ENCODE measurements around the gene C1orf74. TPM values are rescaled to one million over a fixed set of nuclear protein-coding genes. Genes with fewer than 3 reads are reported as not detected.
A peak's percentile ranks its signal among the peaks of the same experiment; 100 is the strongest.

The C1orf74 gene
- total and polyA plus RNA-seq, 7 experiments from 2014 or later: 0.31 to 1.5 (median 0.74) TPM

DNA sequence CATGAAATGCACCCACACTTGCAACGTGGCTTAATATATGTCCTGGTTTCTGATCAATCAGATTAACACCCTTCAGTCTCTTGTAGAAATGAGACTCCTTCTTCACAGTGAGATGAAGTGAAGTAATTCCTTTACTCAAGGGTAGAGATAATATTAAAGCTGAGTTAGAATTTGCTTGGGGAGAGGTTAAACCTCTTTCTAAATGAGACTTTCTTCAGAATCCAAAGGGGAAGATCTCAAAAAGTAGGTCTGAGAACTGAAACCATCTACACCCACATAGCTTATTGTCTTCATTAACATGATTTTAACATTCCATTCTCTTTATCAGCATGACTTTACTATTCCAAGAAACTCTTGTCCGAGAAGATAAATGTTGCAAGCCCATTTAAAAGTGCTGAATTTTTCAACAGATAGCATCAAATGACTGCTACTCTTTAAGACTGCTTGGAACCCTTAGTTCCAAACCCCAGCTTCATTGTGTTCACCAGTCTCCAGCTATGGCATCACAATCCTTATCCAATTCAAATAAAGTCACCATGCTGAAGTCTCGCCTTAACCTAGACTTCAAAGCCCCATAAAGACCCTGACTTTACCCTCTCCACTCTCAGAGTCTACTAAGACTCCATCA lies 47.8 kb downstream of the C1orf74 start:
- intact Hi-C loops (cut with micrococcal nuclease): no loop called here
- ATAC-seq (no peak), DNase-seq (no peak)
- Histone ChIP-seq H3K4me1 (ENCODE audit: control insufficient read depth in 2 of 2, insufficient read depth in 2 of 2, low read length in 2 of 2) (no peaks in the 10 kb centered on the region), H3K9me3 (ENCODE audit: control insufficient read depth in 2 of 3, low read length in 3 of 3) (no peaks in the 10 kb centered on the region), H3K27me3 (ENCODE audit: control insufficient read depth in 2 of 2, insufficient read depth in 2 of 2, low read length in 2 of 2) (no peaks in the 10 kb centered on the region), H3K36me3 (ENCODE audit: control insufficient read depth in 2 of 3, insufficient read depth in 3 of 3, low read length in 3 of 3) (no peaks in the 10 kb centered on the region), H3K27ac (ENCODE audit: low read depth, low read length) (no peak overlapping the region), H3K4me3 (ENCODE audit: low read length) (no peak overlapping the region)
- no peaks in the 10 kb centered on the region for H3K27me3 Mint-ChIP-seq
- peaks cover 0 to 4% (median 0%) of the 10 kb centered on the region in 11 donors for H3K9me3 Mint-ChIP-seq
- CTCF ChIA-PET: interaction anchor here (0.6 to 1.4 kb wide), 4 partner anchors 12 to 160 kb away, joined by 3 to 5 read pairs (median 4); no protein-coding TSS in a partner anchor
- peak overlapping the region in 1 of 9 donors; percentile 3 for H3K27ac Mint-ChIP-seq
- peaks cover 1 to 32% (median 3%) of the 10 kb centered on the region in 7 donors for H3K4me1 Mint-ChIP-seq
- H3K36me3 Mint-ChIP-seq: peaks cover 0 to 6% (median 0%) of the 10 kb centered on the region in 5 donors
- H3K4me3 Mint-ChIP-seq: no peak overlapping the region
- POLR2A ChIA-PET: interaction anchor here (1.1 kb wide), 1 partner anchor 32 kb away, joined by 4 read pairs; no protein-coding TSS in a partner anchor

DNA sequence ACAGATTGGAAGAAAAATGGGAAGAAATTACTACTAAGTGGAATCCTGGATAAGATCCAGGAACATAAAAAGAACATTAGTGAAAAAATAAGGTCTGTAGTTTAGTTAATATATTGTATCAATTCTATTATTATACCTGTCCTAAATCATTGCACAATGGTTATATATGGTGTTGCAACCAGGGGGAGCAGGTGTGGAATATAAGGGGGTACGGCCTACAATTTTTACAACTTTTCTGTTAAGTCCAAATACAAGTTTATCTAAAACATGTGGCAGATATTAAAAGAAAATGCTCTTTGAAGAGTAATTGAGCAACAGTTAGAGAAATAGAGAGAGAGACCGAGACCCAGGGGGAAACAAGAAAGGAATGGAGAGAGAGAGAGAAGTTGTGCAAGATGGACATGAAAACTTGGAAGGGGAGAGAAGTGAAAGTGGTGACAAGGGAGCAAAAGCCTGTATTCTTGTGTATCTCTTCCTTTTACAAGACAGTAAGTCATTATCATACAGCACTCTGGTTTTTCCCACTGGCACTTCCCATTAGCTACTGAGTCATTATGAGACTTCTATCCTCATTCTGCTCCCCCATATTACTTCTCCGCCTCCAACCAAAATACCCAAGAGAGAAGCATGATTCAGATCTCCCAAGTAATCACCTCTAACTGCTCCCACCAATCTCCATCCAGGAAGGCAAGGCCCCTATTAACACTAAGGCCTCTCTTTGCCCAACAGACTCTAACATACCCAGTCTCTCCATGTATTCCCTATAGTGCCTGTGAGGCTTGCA lies 50.8 kb downstream of the C1orf74 start:
- CTCF ChIA-PET: interaction anchor here (1.1 to 1.4 kb wide), 2 partner anchors 10 to 16 kb away, joined by 3 read pairs; no protein-coding TSS in a partner anchor
- DNase-seq (no peak), ATAC-seq (peak; percentile 57)
- H3K9me3 Mint-ChIP-seq: peaks cover 0 to 11% (median 0%) of the 10 kb centered on the region in 11 donors
- peaks cover 0 to 33% (median 0%) of the 10 kb centered on the region in 7 donors for H3K4me1 Mint-ChIP-seq
- Histone ChIP-seq H3K4me1 (ENCODE audit: control insufficient read depth in 2 of 2, insufficient read depth in 2 of 2, low read length in 2 of 2) (no peaks in the 10 kb centered on the region), H3K27ac (ENCODE audit: low read depth, low read length) (no peak overlapping the region), H3K4me3 (ENCODE audit: low read length) (no peak overlapping the region), H3K27me3 (ENCODE audit: control insufficient read depth in 2 of 2, insufficient read depth in 2 of 2, low read length in 2 of 2) (no peaks in the 10 kb centered on the region), H3K9me3 (ENCODE audit: control insufficient read depth in 2 of 3, low read length in 3 of 3) (no peaks in the 10 kb centered on the region), H3K36me3 (ENCODE audit: control insufficient read depth in 2 of 3, insufficient read depth in 3 of 3, low read length in 3 of 3) (no peaks in the 10 kb centered on the region)
- POLR2A ChIA-PET: interaction anchor here (1.1 to 1.3 kb wide), 3 partner anchors 10 to 41 kb away, joined by 3 to 4 read pairs (median 3); no protein-coding TSS in a partner anchor
- no peak overlapping the region for H3K27ac Mint-ChIP-seq
- no peak overlapping the region for H3K4me3 Mint-ChIP-seq
- H3K36me3 Mint-ChIP-seq: peaks cover 0 to 17% (median 0%) of the 10 kb centered on the region in 5 donors
- H3K27me3 Mint-ChIP-seq: no peaks in the 10 kb centered on the region
- intact Hi-C loops (cut with micrococcal nuclease): no loop called here

DNA sequence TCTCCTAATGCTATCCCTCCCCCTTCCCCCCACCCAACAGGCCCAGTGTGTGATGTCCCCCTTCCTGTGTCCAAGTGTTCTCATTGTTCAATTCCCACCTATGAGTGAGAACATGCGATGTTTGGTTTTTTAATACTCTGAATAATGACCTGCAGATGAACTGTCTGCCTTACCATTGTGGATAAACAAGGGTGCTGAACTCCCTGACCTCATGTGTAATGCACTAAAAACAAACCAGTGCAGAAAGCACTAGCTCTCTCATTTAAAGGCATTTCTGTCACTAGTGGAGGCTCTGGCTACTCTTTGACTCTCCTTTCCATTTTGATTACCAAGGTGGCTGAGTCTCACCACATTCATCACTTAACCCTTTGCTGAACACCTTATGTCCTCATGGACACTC lies 51.6 kb downstream of the C1orf74 start:
- Histone ChIP-seq H3K36me3 (ENCODE audit: control insufficient read depth in 2 of 3, insufficient read depth in 3 of 3, low read length in 3 of 3) (no peaks in the 10 kb centered on the region), H3K27ac (ENCODE audit: low read depth, low read length) (no peak overlapping the region), H3K9me3 (ENCODE audit: control insufficient read depth in 2 of 3, low read length in 3 of 3) (no peaks in the 10 kb centered on the region), H3K4me1 (ENCODE audit: control insufficient read depth in 2 of 2, insufficient read depth in 2 of 2, low read length in 2 of 2) (no peaks in the 10 kb centered on the region), H3K27me3 (ENCODE audit: control insufficient read depth in 2 of 2, insufficient read depth in 2 of 2, low read length in 2 of 2) (no peaks in the 10 kb centered on the region), H3K4me3 (ENCODE audit: low read length) (no peak overlapping the region)
- intact Hi-C loops (cut with micrococcal nuclease): no loop called here
- Mint-ChIP-seq H3K9me3 (peaks cover 0 to 11% (median 0%) of the 10 kb centered on the region in 11 donors), H3K4me1 (peaks cover 0 to 35% (median 3%) of the 10 kb centered on the region in 7 donors), H3K36me3 (peaks cover 0 to 17% (median 0%) of the 10 kb centered on the region in 5 donors), H3K27me3 (no peaks in the 10 kb centered on the region), H3K4me3 (no peak overlapping the region), H3K27ac (no peak overlapping the region)
- ChIA-PET POLR2A (no interaction called here), CTCF (interaction anchor here (1.2 kb wide), 1 partner anchor 15 kb away, joined by 4 read pairs; no protein-coding TSS in a partner anchor)
- DNase-seq (no peak), ATAC-seq (no peak)

DNA sequence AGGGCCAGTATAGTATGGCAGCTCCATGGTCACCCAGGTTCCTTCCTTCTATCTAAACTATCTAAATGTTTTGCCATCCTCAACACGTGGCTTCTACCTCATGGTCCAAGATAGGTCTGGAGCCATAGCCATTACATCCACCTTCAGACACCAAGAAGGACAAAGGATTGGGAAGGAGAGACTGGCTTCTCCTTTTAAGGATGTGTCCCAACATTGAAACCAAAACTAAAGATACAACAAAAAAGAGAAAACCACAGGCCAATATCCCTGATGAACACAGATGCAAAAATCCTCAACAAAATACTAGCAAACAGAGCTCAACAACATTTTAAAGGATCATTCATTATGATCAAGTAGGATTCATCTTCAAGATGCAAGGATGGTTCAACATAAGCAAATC lies 54.9 kb downstream of the C1orf74 start:
- H3K27ac Mint-ChIP-seq: no peak overlapping the region
- POLR2A ChIA-PET: interaction anchor here (1.3 kb wide), 1 partner anchor 45 kb away, joined by 3 read pairs; no protein-coding TSS in a partner anchor

More for the DNA sequence above, 54.9 kb downstream of the C1orf74 start:
- peaks cover 8 to 41% (median 24%) of the 10 kb centered on the region in 7 donors for H3K4me1 Mint-ChIP-seq
- Histone ChIP-seq H3K4me1 (ENCODE audit: control insufficient read depth in 2 of 2, insufficient read depth in 2 of 2, low read length in 2 of 2) (peaks cover 0 to 12% of the 10 kb centered on the region in 2 donors), H3K4me3 (ENCODE audit: low read length) (no peak overlapping the region), H3K36me3 (ENCODE audit: control insufficient read depth in 2 of 3, insufficient read depth in 3 of 3, low read length in 3 of 3) (no peaks in the 10 kb centered on the region), H3K27me3 (ENCODE audit: control insufficient read depth in 2 of 2, insufficient read depth in 2 of 2, low read length in 2 of 2) (no peaks in the 10 kb centered on the region), H3K9me3 (ENCODE audit: control insufficient read depth in 2 of 3, low read length in 3 of 3) (no peaks in the 10 kb centered on the region), H3K27ac (ENCODE audit: low read depth, low read length) (no peak overlapping the region)
- peaks cover 0 to 11% (median 0%) of the 10 kb centered on the region in 11 donors for H3K9me3 Mint-ChIP-seq
- intact Hi-C loops (cut with micrococcal nuclease): no loop called here
- no peak overlapping the region for H3K4me3 Mint-ChIP-seq
- peaks cover 0 to 25% (median 0%) of the 10 kb centered on the region in 5 donors for H3K36me3 Mint-ChIP-seq
- no peak for ATAC-seq
- no peak for DNase-seq
- H3K27me3 Mint-ChIP-seq: no peaks in the 10 kb centered on the region
- CTCF ChIA-PET: no interaction called here

Other genes with a start within 250 kb of the C1orf74 start
- gene CAMK1G, start 200.8 kb downstream of the C1orf74 start, total RNA-seq: not detected
- not detected for gene CAMK1G, start 200.8 kb downstream of the C1orf74 start, polyA plus RNA-seq
- 1 to 10 TPM in 3 of 5 experiments, under 1 TPM in 2; 0.43 to 5.7 (median 1.5) TPM for gene LAMB3, start 132.1 kb downstream of the C1orf74 start, total RNA-seq
- gene LAMB3, start 132.1 kb downstream of the C1orf74 start, polyA plus RNA-seq: under 1 TPM; 0.11 to 0.26 TPM
- 100 to 1,000 TPM in 1 of 5 experiments, 10 to 100 TPM in 2, not detected in 2; 17.2 to 128 (median 81.1) TPM for gene G0S2, start 109.1 kb downstream of the C1orf74 start, total RNA-seq
- under 1 TPM in 1 of 2 donors, not detected in 1; 0.39 TPM for gene G0S2, start 109.1 kb downstream of the C1orf74 start, polyA plus RNA-seq
- 1 to 10 TPM in 1 of 5 experiments, under 1 TPM in 1, not detected in 3; 0.47 to 3.6 TPM for gene HSD11B1, start 79.7 kb downstream of the C1orf74 start, total RNA-seq
- gene HSD11B1, start 79.7 kb downstream of the C1orf74 start, polyA plus RNA-seq: under 1 TPM; 0.18 to 0.54 TPM
- 100 to 1,000 TPM; 303 to 746 (median 450) TPM for gene TRAF3IP3, start 28.5 kb downstream of the C1orf74 start, total RNA-seq
- gene TRAF3IP3, start 28.5 kb downstream of the C1orf74 start, polyA plus RNA-seq: 100 to 1,000 TPM; 446 to 613 TPM
- 1 to 10 TPM in 2 of 5 experiments, under 1 TPM in 2, not detected in 1; 0.30 to 2.3 (median 0.97) TPM for gene IRF6, start 21.6 kb upstream of the C1orf74 start, total RNA-seq
- 1 to 10 TPM in 1 of 2 donors, under 1 TPM in 1; 0.41 to 1.6 TPM for gene IRF6, start 21.6 kb upstream of the C1orf74 start, polyA plus RNA-seq
- gene UTP25, start 43.4 kb upstream of the C1orf74 start, total RNA-seq: 10 to 100 TPM in 3 of 5 experiments, 1 to 10 TPM in 2; 6.0 to 16.3 (median 12.7) TPM
- 1 to 10 TPM; 3.2 to 8.0 TPM for gene UTP25, start 43.4 kb upstream of the C1orf74 start, polyA plus RNA-seq
- not detected for gene SYT14, start 153.7 kb upstream of the C1orf74 start, total RNA-seq
- not detected for gene SYT14, start 153.7 kb upstream of the C1orf74 start, polyA plus RNA-seq

Data from naive thymus-derived CD4-positive, alpha-beta T cell (primary cell).